Adrenal gland (tissue), 12 donors: ENCODE data around the gene RTN3. TPM values are rescaled to one million over a fixed set of nuclear protein-coding genes. Genes with fewer than 3 reads are reported as not detected.

Experiments used
- DNase-seq, 7 donors: peaks; one replicate each; pipeline ENCODE4 v3.0.0-alpha.2; 2019 to 2020
- H3K27ac ChIP-seq, 5 donors: fragments of 200-600 bp; sonication (generic) in 4 of 5; 1 replicate in 3 of 5; 2 replicates in 2 of 5; pipeline versions ENCODE4 v1.5.1 to v1.8.0; 2016 to 2020; ENCODE audit warnings: mild to moderate bottlenecking in 1 of 5
- H3K27me3 ChIP-seq: fragments of 200-600 bp; 2 replicates; pipeline ENCODE4 v1.8.0; 2021
- H3K36me3 ChIP-seq, 2 donors: fragments of 200-600 bp; replicated peaks in 1 of 2; 1 replicate in 1 of 2; 2 replicates in 1 of 2; pipeline versions ENCODE4 v1.5.1 to v1.8.0; 2018 to 2022
- H3K4me1 ChIP-seq, 2 donors: fragments of 200-600 bp; replicated peaks in 1 of 2; 1 replicate in 1 of 2; 2 replicates in 1 of 2; pipeline versions ENCODE4 v1.5.1 to v1.8.0; 2018 to 2021
- H3K4me3 ChIP-seq, 4 donors: fragments of 200-600 bp; sonication (generic) in 3 of 4; one replicate each; pipeline ENCODE4 v1.5.1; 2016 to 2018
- H3K9me3 ChIP-seq, 3 donors: fragments of 200-600 bp; sonication (generic) in 1 of 3; replicated peaks in 1 of 3; 1 replicate in 2 of 3; 2 replicates in 1 of 3; pipeline versions ENCODE4 v1.5.1 to v1.8.0; 2016 to 2021
- POLR2A ChIP-seq, 2 donors: fragments of 450-650 bp; IDR thresholded peaks; one replicate each; pipeline ENCODE4 v1.6.1; 2017; ENCODE audit warnings: antibody characterized with exemption in 2 of 2, mild to moderate bottlenecking in 2 of 2, moderate library complexity in 1 of 2
- WGBS, 4 donors: extraction: QIAGEN DNeasy Blood & Tissue Kit in 2 of 4; methylation state at CpG; one replicate each; pipeline versions ENCODE4 v1.1.5 to v1.1.7; 2013 to 2017; 5-methylcytosine and 5-hydroxymethylcytosine counted together
- intact Hi-C, 2 donors: fragments of 100-400 bp; cut with DNase I; formaldehyde crosslinking; loops; one replicate each; pipeline versions ENCODE4 v1.14.1 to v1.15.0; 2022 to 2023
- polyA plus RNA-seq, 3 donors: library from polyadenylated mRNA; stranded (reverse); fragments of 200-250 nt in 2 of 3; fragments of 350-450 nt in 1 of 3; fragmentation: Illumina TruSeq in 1 of 3; extraction: RNeasy Lipid Tissue Mini Kit (QIAGEN cat#74804) in 1 of 3; gene quantifications; one replicate each; pipeline ENCODE4 v1.2.3, GENCODE V29; 2013 to 2014
- total RNA-seq, 9 donors: library from RNA; depleted of rRNA in 4 of 9; stranded (reverse); fragments of >200 nt in 4 of 9; fragments of 120-200 nt in 1 of 9; fragmentation: NEBNext Ultra II Directional in 1 of 9; extraction: Animal tissue kit (Norgen Biotek cat#: 25700) in 1 of 9; gene quantifications; one replicate each; pipeline versions ENCODE4 v1.1.0 to v1.2.4, GENCODE V29; 2013 to 2023
- TF ChIP-seq, protein P1 (sequence below), 6 experiments: fragments of 450-650 bp in 4 of 6; fragments of 200-600 bp in 2 of 6; sonication (generic) in 1 of 6; IDR thresholded peaks; 1 replicate in 5 of 6; 2 replicates in 1 of 6; pipeline versions ENCODE4 v1.5.1 to v1.8.0; 2016 to 2021; ENCODE audit warnings: antibody characterized with exemption in 6 of 6, mild to moderate bottlenecking in 2 of 6, moderate library complexity in 1 of 6
- donor health status: healthy with polysubstance abuse.
- donor health status: Bipolar disorder and iron deficiency.
- donor health status: DM: yes; HTN: yes; CAD: no.
- donor health status: DM: no; HTN: no; CAD: no.
- donor health status: DM: no; HTN: no; CAD: no.
- donor health status: DM: yes; HTN: yes; CAD: no.

Gene RTN3
- total and polyA plus RNA-seq, 12 donors = 42.5 to 174 (median 95.3) TPM

DNA sequence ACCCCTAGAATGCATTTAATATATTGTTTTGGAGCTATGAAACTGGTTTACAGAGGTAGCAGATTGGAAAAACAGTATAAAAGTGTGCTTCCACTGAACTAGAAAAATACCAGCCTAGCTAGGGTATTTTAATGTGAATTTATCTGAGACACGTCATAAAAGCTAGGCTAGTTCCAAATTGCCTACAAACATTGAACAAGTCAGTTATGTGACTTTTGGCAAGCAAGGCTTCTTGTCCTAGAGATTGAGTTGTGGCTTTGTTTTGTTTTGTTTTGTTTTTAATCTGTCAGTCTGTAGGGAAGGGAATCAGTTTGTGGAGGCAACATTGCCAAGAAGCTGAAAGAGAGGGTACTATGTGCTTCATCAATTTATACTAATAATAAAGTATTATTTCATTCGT, 24.2 kb downstream of the RTN3 start:
- H3K4me1 ChIP-seq = peaks cover 3 to 31% of the 10 kb centered on the region in 2 donors

DNA sequence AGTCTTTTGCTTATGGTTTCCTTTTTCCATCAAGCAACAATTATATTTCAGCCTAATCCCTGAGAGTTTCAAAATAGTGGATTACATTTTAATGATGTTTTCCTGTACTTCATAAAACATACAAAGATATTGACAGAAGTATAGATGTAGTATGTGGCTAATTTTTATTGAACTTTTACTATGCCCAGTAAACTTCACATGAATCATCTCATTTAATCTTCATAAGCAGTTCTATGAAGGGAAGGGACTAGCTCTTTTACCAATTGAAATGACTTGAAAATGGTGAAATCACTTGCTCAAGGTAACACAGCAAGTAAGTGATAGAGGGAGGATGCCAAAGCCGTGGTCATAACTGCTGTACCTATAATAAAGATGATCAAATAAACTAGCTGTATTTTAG, 27.5 kb downstream of the RTN3 start:
- 59 to 77% (median 69%) methylated on average over 1 of the region's 1 CpG for WGBS, 4 donors
- DNase-seq = no peak
- TF ChIP-seq, protein P1, sequence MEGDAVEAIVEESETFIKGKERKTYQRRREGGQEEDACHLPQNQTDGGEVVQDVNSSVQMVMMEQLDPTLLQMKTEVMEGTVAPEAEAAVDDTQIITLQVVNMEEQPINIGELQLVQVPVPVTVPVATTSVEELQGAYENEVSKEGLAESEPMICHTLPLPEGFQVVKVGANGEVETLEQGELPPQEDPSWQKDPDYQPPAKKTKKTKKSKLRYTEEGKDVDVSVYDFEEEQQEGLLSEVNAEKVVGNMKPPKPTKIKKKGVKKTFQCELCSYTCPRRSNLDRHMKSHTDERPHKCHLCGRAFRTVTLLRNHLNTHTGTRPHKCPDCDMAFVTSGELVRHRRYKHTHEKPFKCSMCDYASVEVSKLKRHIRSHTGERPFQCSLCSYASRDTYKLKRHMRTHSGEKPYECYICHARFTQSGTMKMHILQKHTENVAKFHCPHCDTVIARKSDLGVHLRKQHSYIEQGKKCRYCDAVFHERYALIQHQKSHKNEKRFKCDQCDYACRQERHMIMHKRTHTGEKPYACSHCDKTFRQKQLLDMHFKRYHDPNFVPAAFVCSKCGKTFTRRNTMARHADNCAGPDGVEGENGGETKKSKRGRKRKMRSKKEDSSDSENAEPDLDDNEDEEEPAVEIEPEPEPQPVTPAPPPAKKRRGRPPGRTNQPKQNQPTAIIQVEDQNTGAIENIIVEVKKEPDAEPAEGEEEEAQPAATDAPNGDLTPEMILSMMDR (IDR thresholded peaks at IDR 0.05) = no peak
- no peak for TF ChIP-seq POLR2A (IDR thresholded peaks at IDR 0.05)

More for the DNA sequence above, 24.2 kb downstream of the RTN3 start:
- 61 to 76% (median 65%) methylated on average over 2 of the region's 2 CpGs for WGBS, 4 donors
- Histone ChIP-seq H3K27me3 (no peaks in the 10 kb centered on the region), H3K36me3 (no peaks in the 10 kb centered on the region), H3K9me3 (no peaks in the 10 kb centered on the region), H3K4me3 (no peak overlapping the region), H3K27ac (no peak overlapping the region)
- intact Hi-C loops = no loop called here
- no peak for DNase-seq
- TF ChIP-seq, protein P1 (IDR thresholded peaks at IDR 0.05) = no peak
- no peak for TF ChIP-seq POLR2A (IDR thresholded peaks at IDR 0.05)

DNA sequence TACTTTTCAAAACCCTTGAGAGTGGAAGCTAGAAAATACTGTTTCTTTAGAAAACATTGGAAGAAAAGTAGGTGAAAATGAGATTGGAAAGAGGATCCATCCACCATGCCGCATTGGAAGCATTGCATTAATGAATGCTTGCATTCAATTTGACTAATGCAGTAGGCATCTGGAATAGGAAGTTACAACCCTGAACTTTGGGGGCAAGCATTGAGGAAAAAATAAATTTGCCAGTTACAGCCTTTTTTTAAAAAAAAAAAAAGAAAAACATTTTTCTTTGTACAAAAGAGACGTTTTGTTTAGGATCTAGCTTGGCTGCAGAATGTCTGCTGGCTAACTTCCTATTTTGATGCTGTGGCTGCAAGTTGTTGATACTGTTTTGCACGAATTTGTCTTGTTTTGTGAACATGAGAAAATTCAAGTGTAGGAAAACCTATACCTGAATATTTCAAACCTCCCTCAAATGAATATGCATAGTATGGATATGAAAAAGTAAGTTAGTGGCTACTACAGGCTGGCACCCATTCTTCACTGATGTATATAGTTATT, 28.1 kb downstream of the RTN3 start:
- no peak for DNase-seq
- Histone ChIP-seq H3K4me1 (peaks cover 0 to 30% of the 10 kb centered on the region in 2 donors), H3K27ac (no peak overlapping the region), H3K4me3 (no peak overlapping the region), H3K36me3 (no peaks in the 10 kb centered on the region), H3K9me3 (no peaks in the 10 kb centered on the region), H3K27me3 (no peaks in the 10 kb centered on the region)
- 41 to 43% (median 42%) methylated on average over 3 of the region's 3 CpGs for WGBS, 4 donors
- intact Hi-C loops = no loop called here
- no peak for TF ChIP-seq POLR2A (IDR thresholded peaks at IDR 0.05)
- TF ChIP-seq, protein P1 (IDR thresholded peaks at IDR 0.05) = no peak

More for the DNA sequence above, 27.5 kb downstream of the RTN3 start:
- no peak overlapping the region for H3K27ac ChIP-seq
- H3K27me3 ChIP-seq = no peaks in the 10 kb centered on the region
- no peaks in the 10 kb centered on the region for H3K9me3 ChIP-seq
- H3K4me3 ChIP-seq = no peak overlapping the region
- H3K4me1 ChIP-seq = peaks cover 3 to 31% of the 10 kb centered on the region in 2 donors
- H3K36me3 ChIP-seq = no peaks in the 10 kb centered on the region
- intact Hi-C loops = no loop called here

DNA sequence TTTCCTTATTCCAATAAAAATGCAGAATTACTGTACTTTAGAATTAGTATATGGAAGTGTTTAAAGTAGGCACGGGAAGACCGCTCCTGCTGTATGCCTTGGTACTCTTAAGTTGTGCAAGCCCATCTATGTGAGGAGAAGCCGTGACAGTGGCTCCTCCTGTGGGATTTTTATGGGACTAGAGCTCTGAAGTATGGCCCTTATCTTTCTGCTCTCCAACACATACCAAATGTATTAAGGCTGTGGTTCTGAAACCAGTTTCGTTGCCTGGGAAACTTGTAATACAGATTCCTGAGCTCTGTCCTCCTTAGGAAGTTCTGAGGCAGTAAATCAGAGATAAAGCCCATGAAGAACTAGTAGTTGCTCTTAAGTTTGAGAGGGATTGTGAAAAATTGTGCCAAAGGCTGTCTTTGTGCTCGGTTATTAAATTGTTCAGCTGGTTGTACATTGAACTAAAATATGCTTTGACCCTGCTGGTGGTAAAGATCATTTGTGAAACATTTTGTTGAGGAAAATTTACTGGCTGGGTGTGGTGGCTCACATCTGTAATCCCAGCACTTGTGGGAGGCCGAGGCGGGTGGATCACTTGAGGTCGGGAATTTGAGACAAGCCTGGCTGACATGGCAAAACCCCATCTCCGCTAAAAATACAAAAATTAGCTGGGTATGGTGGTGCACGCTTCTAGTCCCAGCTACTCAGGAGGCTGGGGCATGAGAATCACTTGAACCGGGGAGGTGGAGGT, 29.3 kb downstream of the RTN3 start:
- WGBS, 4 donors = 80 to 85% (median 83%) methylated on average over 11 of the region's 11 CpGs
- TF ChIP-seq, protein P1 (IDR thresholded peaks at IDR 0.05) = peak in 1 of 6 experiments; percentile 15
- no peak for TF ChIP-seq POLR2A (IDR thresholded peaks at IDR 0.05)
- intact Hi-C loops = no loop called here
- Histone ChIP-seq H3K4me3 (no peak overlapping the region), H3K9me3 (no peaks in the 10 kb centered on the region), H3K4me1 (peaks cover 0 to 22% of the 10 kb centered on the region in 2 donors), H3K36me3 (no peaks in the 10 kb centered on the region), H3K27ac (peak overlapping the region in 2 of 5 donors; percentile 29 to 57), H3K27me3 (no peaks in the 10 kb centered on the region)
- DNase-seq = peak in 1 of 7 donors; percentile 2
